Activated CD8-positive, alpha-beta T cell treated with anti-CD3 and anti-CD28 coated beads for 36 hours (primary cell): ENCODE data around the gene KCNJ10. TPM values are rescaled to one million over a fixed set of nuclear protein-coding genes. Genes with fewer than 3 reads are reported as not detected.

Experiments used
- ATAC-seq: fragments of 200-7000 bp; cut with Tn5 transposase; one replicate; pipeline ENCODE4 v1.10.0; 2021; ENCODE audit warnings: mild to moderate bottlenecking, moderate library complexity
- CTCF ChIA-PET: fragments of 350-600 bp; sonication (Branson Sonifier 250); formaldehyde crosslinking; loops from one replicate; lab custom pipeline; 2021; ENCODE audit warnings: antibody characterized with exemption; lab: Charles Lee
- POLR2A ChIA-PET: fragments of 350-600 bp; sonication (Branson Sonifier 250); formaldehyde crosslinking; loops from one replicate; lab custom pipeline; 2021; ENCODE audit warnings: antibody characterized with exemption; lab: Charles Lee
- DNase-seq: peaks from one replicate; pipeline ENCODE4 v3.0.0-alpha.2; 2020
- H3K27ac Mint-ChIP-seq: one replicate; pipeline ENCODE4 v1.8.0; 2021; ENCODE audit warnings: mild to moderate bottlenecking, mixed read lengths
- H3K27me3 Mint-ChIP-seq: one replicate; pipeline ENCODE4 v1.8.0; 2021; ENCODE audit warnings: mixed read lengths
- H3K36me3 Mint-ChIP-seq: one replicate; pipeline ENCODE4 v1.8.0; 2021; ENCODE audit warnings: low read depth, mixed read lengths
- H3K4me1 Mint-ChIP-seq: one replicate; pipeline ENCODE4 v1.8.0; 2021; ENCODE audit warnings: low read depth, mixed read lengths
- H3K4me3 Mint-ChIP-seq: one replicate; pipeline ENCODE4 v1.8.0; 2021; ENCODE audit warnings: mild to moderate bottlenecking, moderate library complexity, mixed read lengths
- H3K9me3 Mint-ChIP-seq: one replicate; pipeline ENCODE4 v1.8.0; 2021; ENCODE audit warnings: mixed read lengths
- CTCF ChIP-seq: fragments of 200-600 bp; IDR thresholded peaks from one replicate; pipeline ENCODE4 v1.8.0; 2022; ENCODE audit warnings: antibody characterized with exemption, mild to moderate bottlenecking
- intact Hi-C: fragments of 100-400 bp; cut with micrococcal nuclease; formaldehyde crosslinking; loops from one replicate; pipeline ENCODE4 v1.10.0; 2022
- total RNA-seq, 2 experiments: library from RNA; stranded (reverse); gene quantifications; one replicate each; pipeline ENCODE4 v1.2.3, GENCODE V29; 2021

The KCNJ10 gene
- total RNA-seq, 2 experiments from 2014 or later = 0.14 to 0.29 TPM

DNA sequence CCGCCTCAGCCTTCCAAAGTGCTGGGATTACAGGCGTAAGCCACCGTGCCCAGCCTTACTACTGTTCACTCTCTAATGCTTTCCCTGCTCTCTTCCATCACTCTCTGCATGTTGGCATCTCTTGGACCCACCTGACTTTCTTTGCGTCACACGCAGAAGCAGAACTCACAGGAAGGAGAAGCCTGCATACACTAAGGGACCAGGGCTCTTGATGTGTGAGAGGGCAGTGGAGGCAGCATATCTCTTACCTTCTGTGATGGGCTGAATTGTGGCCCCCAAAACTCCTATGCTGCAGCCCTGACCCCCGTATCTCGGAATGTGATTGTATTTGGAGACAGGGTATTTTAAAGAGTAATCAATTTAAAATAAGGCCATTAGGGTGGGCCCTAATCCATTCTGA lies 89.2 kb downstream of the KCNJ10 start:
- ChIA-PET POLR2A (no interaction called here), CTCF (no interaction called here)
- ATAC-seq (no peak), DNase-seq (no peak)
- Mint-ChIP-seq H3K4me1 (no peaks in the 10 kb centered on the region), H3K36me3 (no peaks in the 10 kb centered on the region), H3K27ac (no peak overlapping the region), H3K27me3 (peaks cover 27% of the 10 kb centered on the region), H3K4me3 (no peak overlapping the region), H3K9me3 (no peaks in the 10 kb centered on the region)
- no peak for TF ChIP-seq CTCF
- intact Hi-C loops = no loop called here

- H3K27ac Mint-ChIP-seq = no peak overlapping the region
- TF ChIP-seq CTCF = no peak
- H3K9me3 Mint-ChIP-seq = no peaks in the 10 kb centered on the region
- ATAC-seq = no peak
- no peak for DNase-seq
- ChIA-PET CTCF (no interaction called here), POLR2A (interaction anchor here (0.6 kb wide), 1 partner anchor 25 kb away, joined by 3 read pairs; no protein-coding TSS in a partner anchor)
- intact Hi-C loops = no loop called here
- H3K4me1 Mint-ChIP-seq = no peaks in the 10 kb centered on the region
- H3K36me3 Mint-ChIP-seq = no peaks in the 10 kb centered on the region
- H3K27me3 Mint-ChIP-seq = peaks cover 27% of the 10 kb centered on the region
- H3K4me3 Mint-ChIP-seq = no peak overlapping the region
These were observed 89.9 kb downstream of the KCNJ10 start for GRCh38 chr1:159980076-159980475.

DNA sequence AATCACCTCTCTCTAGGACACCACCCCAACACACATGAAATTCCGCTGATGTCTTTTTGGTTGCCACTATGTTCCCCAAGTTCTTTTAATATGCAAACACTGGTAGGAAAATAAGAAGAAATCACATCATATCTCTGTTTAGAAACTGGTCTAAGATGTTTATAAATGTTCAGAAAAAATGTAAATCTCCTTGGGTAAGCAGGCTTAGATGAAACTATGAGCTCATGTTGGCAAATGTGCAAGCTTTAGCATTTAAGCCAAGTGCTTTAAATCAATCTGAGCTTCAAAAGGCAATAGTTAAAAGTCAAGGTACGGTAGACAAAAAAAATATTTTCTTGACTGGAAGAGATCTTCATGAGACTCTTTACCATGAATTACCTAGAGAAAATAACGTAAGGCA lies 90.7 kb downstream of the KCNJ10 start:
- TF ChIP-seq CTCF = no peak
- intact Hi-C loops = no loop called here

GRCh38 chr1:159978107-159978398 lies 91.9 kb downstream of the KCNJ10 start:
- ChIA-PET POLR2A (no interaction called here), CTCF (interaction anchor here (3.0 kb wide), 1 partner anchor 30 kb away, joined by 8 read pairs; no protein-coding TSS in a partner anchor)
- TF ChIP-seq CTCF = no peak
- peaks cover 23% of the 10 kb centered on the region for H3K27me3 Mint-ChIP-seq
- H3K4me3 Mint-ChIP-seq = no peak overlapping the region
- ATAC-seq (no peak), DNase-seq (no peak)
- H3K9me3 Mint-ChIP-seq = no peaks in the 10 kb centered on the region
- H3K4me1 Mint-ChIP-seq = no peaks in the 10 kb centered on the region
- intact Hi-C loops = no loop called here
- no peaks in the 10 kb centered on the region for H3K36me3 Mint-ChIP-seq
- no peak overlapping the region for H3K27ac Mint-ChIP-seq

More for the DNA sequence above, 90.7 kb downstream of the KCNJ10 start:
- ATAC-seq (no peak), DNase-seq (no peak)
- Mint-ChIP-seq H3K27ac (no peak overlapping the region), H3K4me3 (no peak overlapping the region), H3K4me1 (no peaks in the 10 kb centered on the region), H3K9me3 (no peaks in the 10 kb centered on the region), H3K27me3 (peaks cover 25% of the 10 kb centered on the region), H3K36me3 (no peaks in the 10 kb centered on the region)
- ChIA-PET POLR2A (no interaction called here), CTCF (no interaction called here)

- H3K4me1 Mint-ChIP-seq = no peaks in the 10 kb centered on the region
- ATAC-seq = no peak
- CTCF ChIA-PET = interaction anchor here (1.0 to 3.0 kb wide), 3 partner anchors 30 to 101 kb away, joined by 3 to 8 read pairs (median 3); no protein-coding TSS in a partner anchor
- peaks cover 22% of the 10 kb centered on the region for H3K27me3 Mint-ChIP-seq
- H3K27ac Mint-ChIP-seq = no peak overlapping the region
- TF ChIP-seq CTCF = no peak
- intact Hi-C loops = no loop called here
- no peaks in the 10 kb centered on the region for H3K36me3 Mint-ChIP-seq
- DNase-seq = no peak
- POLR2A ChIA-PET = no interaction called here
- no peaks in the 10 kb centered on the region for H3K9me3 Mint-ChIP-seq
- H3K4me3 Mint-ChIP-seq = no peak overlapping the region
These were observed 92.4 kb downstream of the KCNJ10 start for GRCh38 chr1:159977364-159978106.
